Measurements from ENCODE around the gene EIF3K.

The EIF3K gene

DNA sequence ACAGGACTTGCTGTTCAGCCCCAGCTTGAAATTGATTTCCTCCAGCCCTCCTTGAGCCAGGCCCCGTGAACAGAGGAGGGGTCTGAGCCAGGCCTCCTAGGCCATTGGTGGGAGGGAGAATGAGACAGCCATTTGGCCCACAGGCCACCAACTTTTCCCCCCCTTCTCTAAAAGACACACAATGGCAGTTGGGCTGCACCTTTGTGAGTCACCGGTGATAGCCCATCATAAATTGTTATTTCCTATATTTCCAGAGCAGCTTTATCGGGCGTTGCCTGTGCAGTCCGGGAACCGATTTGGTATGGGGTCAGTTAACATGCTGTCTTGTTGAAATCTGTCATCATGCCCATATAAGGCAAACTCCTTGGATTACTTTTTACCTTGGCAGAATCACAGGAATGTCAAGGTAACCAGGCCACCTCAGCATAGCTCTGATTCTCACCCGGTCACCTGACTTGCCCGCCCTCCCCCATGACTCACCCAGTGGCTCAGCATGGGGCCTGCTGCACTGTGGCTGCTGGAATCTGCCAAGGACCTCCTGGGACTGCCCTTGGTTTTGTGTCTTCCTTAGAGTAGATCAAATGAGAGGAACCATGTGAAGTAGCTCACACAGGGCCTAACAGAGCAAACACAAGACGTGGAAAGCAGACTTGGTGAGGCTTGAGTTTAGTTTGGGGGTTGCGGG, 64.5 kb downstream of the EIF3K start (continued):
- TF ChIP-seq, protein P1, sequence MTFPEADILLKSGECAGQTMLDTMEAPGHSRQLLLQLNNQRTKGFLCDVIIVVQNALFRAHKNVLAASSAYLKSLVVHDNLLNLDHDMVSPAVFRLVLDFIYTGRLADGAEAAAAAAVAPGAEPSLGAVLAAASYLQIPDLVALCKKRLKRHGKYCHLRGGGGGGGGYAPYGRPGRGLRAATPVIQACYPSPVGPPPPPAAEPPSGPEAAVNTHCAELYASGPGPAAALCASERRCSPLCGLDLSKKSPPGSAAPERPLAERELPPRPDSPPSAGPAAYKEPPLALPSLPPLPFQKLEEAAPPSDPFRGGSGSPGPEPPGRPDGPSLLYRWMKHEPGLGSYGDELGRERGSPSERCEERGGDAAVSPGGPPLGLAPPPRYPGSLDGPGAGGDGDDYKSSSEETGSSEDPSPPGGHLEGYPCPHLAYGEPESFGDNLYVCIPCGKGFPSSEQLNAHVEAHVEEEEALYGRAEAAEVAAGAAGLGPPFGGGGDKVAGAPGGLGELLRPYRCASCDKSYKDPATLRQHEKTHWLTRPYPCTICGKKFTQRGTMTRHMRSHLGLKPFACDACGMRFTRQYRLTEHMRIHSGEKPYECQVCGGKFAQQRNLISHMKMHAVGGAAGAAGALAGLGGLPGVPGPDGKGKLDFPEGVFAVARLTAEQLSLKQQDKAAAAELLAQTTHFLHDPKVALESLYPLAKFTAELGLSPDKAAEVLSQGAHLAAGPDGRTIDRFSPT (tag by site-specific recombination; IDR thresholded peaks at IDR 0.05) = peak; percentile 81; the same call in 1 of the 2 replicates
- TF ChIP-seq, protein P2, sequence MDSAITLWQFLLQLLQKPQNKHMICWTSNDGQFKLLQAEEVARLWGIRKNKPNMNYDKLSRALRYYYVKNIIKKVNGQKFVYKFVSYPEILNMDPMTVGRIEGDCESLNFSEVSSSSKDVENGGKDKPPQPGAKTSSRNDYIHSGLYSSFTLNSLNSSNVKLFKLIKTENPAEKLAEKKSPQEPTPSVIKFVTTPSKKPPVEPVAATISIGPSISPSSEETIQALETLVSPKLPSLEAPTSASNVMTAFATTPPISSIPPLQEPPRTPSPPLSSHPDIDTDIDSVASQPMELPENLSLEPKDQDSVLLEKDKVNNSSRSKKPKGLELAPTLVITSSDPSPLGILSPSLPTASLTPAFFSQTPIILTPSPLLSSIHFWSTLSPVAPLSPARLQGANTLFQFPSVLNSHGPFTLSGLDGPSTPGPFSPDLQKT (IDR thresholded peaks at IDR 0.05; ENCODE audit: borderline replicate concordance, low read depth, low read length) = no peak
- TF ChIP-seq, protein P3, sequence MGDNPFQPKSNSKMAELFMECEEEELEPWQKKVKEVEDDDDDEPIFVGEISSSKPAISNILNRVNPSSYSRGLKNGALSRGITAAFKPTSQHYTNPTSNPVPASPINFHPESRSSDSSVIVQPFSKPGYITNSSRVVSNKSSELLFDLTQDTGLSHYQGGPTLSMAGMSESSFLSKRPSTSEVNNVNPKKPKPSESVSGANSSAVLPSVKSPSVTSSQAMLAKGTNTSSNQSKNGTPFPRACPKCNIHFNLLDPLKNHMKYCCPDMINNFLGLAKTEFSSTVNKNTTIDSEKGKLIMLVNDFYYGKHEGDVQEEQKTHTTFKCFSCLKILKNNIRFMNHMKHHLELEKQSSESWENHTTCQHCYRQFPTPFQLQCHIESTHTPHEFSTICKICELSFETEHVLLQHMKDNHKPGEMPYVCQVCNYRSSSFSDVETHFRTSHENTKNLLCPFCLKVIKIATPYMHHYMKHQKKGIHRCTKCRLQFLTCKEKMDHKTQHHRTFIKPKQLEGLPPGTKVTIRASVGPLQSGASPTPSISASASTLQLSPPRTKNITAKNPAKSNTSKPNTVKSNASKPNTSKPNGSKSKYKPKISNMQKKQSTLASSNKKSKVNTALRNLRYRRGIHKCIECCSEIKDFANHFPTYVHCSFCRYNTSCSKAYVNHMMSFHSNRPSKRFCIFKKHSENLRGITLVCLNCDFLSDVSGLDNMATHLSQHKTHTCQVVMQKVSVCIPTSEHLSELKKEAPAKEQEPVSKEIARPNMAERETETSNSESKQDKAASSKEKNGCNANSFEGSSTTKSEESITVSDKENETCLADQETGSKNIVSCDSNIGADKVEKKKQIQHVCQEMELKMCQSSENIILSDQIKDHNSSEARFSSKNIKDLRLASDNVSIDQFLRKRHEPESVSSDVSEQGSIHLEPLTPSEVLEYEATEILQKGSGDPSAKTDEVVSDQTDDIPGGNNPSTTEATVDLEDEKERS (tag by site-specific recombination; IDR thresholded peaks at IDR 0.05) = peak; percentile 24; the same call in 1 of the 2 replicates
- TF ChIP-seq GLI2 (tag by site-specific recombination; IDR thresholded peaks at IDR 0.05; ENCODE audit: borderline replicate concordance, low read depth) = no peak
- TF ChIP-seq ZIC2 (tag by site-specific recombination; IDR thresholded peaks at IDR 0.05) = peak; percentile 90
- TF ChIP-seq ZNF292 (tag by site-specific recombination; IDR thresholded peaks at IDR 0.05; ENCODE audit: borderline replicate concordance, low read depth) = no peak
- peak; percentile 94 for TF ChIP-seq ZNF423 (tag by site-specific recombination; IDR thresholded peaks at IDR 0.05)
- no peak for TF ChIP-seq ZNF354C (tag by site-specific recombination; IDR thresholded peaks at IDR 0.05; ENCODE audit: borderline replicate concordance, low read depth)
- TF ChIP-seq, protein P4, sequence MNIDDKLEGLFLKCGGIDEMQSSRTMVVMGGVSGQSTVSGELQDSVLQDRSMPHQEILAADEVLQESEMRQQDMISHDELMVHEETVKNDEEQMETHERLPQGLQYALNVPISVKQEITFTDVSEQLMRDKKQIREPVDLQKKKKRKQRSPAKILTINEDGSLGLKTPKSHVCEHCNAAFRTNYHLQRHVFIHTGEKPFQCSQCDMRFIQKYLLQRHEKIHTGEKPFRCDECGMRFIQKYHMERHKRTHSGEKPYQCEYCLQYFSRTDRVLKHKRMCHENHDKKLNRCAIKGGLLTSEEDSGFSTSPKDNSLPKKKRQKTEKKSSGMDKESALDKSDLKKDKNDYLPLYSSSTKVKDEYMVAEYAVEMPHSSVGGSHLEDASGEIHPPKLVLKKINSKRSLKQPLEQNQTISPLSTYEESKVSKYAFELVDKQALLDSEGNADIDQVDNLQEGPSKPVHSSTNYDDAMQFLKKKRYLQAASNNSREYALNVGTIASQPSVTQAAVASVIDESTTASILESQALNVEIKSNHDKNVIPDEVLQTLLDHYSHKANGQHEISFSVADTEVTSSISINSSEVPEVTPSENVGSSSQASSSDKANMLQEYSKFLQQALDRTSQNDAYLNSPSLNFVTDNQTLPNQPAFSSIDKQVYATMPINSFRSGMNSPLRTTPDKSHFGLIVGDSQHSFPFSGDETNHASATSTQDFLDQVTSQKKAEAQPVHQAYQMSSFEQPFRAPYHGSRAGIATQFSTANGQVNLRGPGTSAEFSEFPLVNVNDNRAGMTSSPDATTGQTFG (tag by site-specific recombination; IDR thresholded peaks at IDR 0.05; ENCODE audit: borderline replicate concordance) = no peak
- TF ChIP-seq, protein P5, sequence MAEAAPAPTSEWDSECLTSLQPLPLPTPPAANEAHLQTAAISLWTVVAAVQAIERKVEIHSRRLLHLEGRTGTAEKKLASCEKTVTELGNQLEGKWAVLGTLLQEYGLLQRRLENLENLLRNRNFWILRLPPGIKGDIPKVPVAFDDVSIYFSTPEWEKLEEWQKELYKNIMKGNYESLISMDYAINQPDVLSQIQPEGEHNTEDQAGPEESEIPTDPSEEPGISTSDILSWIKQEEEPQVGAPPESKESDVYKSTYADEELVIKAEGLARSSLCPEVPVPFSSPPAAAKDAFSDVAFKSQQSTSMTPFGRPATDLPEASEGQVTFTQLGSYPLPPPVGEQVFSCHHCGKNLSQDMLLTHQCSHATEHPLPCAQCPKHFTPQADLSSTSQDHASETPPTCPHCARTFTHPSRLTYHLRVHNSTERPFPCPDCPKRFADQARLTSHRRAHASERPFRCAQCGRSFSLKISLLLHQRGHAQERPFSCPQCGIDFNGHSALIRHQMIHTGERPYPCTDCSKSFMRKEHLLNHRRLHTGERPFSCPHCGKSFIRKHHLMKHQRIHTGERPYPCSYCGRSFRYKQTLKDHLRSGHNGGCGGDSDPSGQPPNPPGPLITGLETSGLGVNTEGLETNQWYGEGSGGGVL (tag by site-specific recombination; IDR thresholded peaks at IDR 0.05) = peak; percentile 91
- TF ChIP-seq, protein P6, sequence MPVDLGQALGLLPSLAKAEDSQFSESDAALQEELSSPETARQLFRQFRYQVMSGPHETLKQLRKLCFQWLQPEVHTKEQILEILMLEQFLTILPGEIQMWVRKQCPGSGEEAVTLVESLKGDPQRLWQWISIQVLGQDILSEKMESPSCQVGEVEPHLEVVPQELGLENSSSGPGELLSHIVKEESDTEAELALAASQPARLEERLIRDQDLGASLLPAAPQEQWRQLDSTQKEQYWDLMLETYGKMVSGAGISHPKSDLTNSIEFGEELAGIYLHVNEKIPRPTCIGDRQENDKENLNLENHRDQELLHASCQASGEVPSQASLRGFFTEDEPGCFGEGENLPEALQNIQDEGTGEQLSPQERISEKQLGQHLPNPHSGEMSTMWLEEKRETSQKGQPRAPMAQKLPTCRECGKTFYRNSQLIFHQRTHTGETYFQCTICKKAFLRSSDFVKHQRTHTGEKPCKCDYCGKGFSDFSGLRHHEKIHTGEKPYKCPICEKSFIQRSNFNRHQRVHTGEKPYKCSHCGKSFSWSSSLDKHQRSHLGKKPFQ (tag by site-specific recombination; IDR thresholded peaks at IDR 0.05) = no peak
- no peak; the same call in 1 of the 2 replicates for TF ChIP-seq OVOL3 (tag by site-specific recombination; IDR thresholded peaks at IDR 0.05)
- no peak for TF ChIP-seq ZNF214 (tag by site-specific recombination; IDR thresholded peaks at IDR 0.05; ENCODE audit: borderline replicate concordance)
- TF ChIP-seq, protein P7, sequence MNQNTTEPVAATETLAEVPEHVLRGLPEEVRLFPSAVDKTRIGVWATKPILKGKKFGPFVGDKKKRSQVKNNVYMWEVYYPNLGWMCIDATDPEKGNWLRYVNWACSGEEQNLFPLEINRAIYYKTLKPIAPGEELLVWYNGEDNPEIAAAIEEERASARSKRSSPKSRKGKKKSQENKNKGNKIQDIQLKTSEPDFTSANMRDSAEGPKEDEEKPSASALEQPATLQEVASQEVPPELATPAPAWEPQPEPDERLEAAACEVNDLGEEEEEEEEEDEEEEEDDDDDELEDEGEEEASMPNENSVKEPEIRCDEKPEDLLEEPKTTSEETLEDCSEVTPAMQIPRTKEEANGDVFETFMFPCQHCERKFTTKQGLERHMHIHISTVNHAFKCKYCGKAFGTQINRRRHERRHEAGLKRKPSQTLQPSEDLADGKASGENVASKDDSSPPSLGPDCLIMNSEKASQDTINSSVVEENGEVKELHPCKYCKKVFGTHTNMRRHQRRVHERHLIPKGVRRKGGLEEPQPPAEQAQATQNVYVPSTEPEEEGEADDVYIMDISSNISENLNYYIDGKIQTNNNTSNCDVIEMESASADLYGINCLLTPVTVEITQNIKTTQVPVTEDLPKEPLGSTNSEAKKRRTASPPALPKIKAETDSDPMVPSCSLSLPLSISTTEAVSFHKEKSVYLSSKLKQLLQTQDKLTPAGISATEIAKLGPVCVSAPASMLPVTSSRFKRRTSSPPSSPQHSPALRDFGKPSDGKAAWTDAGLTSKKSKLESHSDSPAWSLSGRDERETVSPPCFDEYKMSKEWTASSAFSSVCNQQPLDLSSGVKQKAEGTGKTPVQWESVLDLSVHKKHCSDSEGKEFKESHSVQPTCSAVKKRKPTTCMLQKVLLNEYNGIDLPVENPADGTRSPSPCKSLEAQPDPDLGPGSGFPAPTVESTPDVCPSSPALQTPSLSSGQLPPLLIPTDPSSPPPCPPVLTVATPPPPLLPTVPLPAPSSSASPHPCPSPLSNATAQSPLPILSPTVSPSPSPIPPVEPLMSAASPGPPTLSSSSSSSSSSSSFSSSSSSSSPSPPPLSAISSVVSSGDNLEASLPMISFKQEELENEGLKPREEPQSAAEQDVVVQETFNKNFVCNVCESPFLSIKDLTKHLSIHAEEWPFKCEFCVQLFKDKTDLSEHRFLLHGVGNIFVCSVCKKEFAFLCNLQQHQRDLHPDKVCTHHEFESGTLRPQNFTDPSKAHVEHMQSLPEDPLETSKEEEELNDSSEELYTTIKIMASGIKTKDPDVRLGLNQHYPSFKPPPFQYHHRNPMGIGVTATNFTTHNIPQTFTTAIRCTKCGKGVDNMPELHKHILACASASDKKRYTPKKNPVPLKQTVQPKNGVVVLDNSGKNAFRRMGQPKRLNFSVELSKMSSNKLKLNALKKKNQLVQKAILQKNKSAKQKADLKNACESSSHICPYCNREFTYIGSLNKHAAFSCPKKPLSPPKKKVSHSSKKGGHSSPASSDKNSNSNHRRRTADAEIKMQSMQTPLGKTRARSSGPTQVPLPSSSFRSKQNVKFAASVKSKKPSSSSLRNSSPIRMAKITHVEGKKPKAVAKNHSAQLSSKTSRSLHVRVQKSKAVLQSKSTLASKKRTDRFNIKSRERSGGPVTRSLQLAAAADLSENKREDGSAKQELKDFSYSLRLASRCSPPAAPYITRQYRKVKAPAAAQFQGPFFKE (tag by site-specific recombination; IDR thresholded peaks at IDR 0.05; ENCODE audit: borderline replicate concordance) = no peak
- TF ChIP-seq SETDB1 (IDR thresholded peaks at IDR 0.05; ENCODE audit: insufficient read length, low read length) = no peak
- TF ChIP-seq ZNF416 (tag by site-specific recombination; IDR thresholded peaks at IDR 0.05) = no peak
- TF ChIP-seq ZNF626 (tag by site-specific recombination; IDR thresholded peaks at IDR 0.05) = no peak
- TF ChIP-seq ZNF426 (tag by site-specific recombination; IDR thresholded peaks at IDR 0.05) = no peak
- TF ChIP-seq ZNF837 (tag by site-specific recombination; IDR thresholded peaks at IDR 0.05) = no peak

Data from HEK293 (cell line).